ENCODE results near the gene BTBD17. TPM values are rescaled to one million over a fixed set of nuclear protein-coding genes. Genes with fewer than 3 reads are reported as not detected.

The BTBD17 gene, protein sequence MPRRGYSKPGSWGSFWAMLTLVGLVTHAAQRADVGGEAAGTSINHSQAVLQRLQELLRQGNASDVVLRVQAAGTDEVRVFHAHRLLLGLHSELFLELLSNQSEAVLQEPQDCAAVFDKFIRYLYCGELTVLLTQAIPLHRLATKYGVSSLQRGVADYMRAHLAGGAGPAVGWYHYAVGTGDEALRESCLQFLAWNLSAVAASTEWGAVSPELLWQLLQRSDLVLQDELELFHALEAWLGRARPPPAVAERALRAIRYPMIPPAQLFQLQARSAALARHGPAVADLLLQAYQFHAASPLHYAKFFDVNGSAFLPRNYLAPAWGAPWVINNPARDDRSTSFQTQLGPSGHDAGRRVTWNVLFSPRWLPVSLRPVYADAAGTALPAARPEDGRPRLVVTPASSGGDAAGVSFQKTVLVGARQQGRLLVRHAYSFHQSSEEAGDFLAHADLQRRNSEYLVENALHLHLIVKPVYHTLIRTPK
- not detected in 2 replicates for total RNA-seq (2013; cell fraction: nucleolus; rRNA removed)
- not detected in 2 replicates for total RNA-seq (2014; rRNA removed)
- total RNA-seq (2014; rRNA removed; fragmentation: Illumina TruSeq; extraction: Trizol) = not detected in 2 replicates
- total RNA-seq (2021) = not detected in 2 replicates
- polyA plus RNA-seq (2011; ENCODE audit: low read depth) = not detected
- polyA plus RNA-seq (2011; rRNA removed) = not detected in 2 replicates
- polyA plus RNA-seq (2011; cell fraction: cytosol; rRNA removed) = not detected in 2 replicates
- polyA plus RNA-seq (2011; cell fraction: nucleus; rRNA removed) = not detected in 2 replicates
- polyA plus RNA-seq (2012) = not detected in 2 replicates
- not detected in 2 replicates for polyA plus RNA-seq (2014; fragmentation: Illumina TruSeq; extraction: Trizol)
- polyA plus RNA-seq (2014; fragmentation: Nextera tagmentation; extraction: Ambion mirVana) = not detected
- not detected in 2 replicates for polyA plus RNA-seq (2014; rRNA removed)
- polyA plus RNA-seq (2016; fragmentation: Nextera tagmentation; extraction: Ambion mirVana) = not detected
- not detected in 2 replicates for polyA minus RNA-seq (2011; rRNA and poly(A)+ RNA removed)
- polyA minus RNA-seq (2011; cell fraction: cytosol; rRNA and poly(A)+ RNA removed) = not detected in 2 replicates
- not detected in 2 replicates for polyA minus RNA-seq (2011; cell fraction: nucleus; rRNA and poly(A)+ RNA removed)
- Bru-seq, nascent RNA = not detected
- not detected for BruChase-seq, experiment 1, labeled RNA remaining after a 6-hour chase
- BruChase-seq, experiment 2, labeled RNA remaining after a 2-hour chase = not detected
- long read RNA-seq, experiment 1 = 0 reads
- long read RNA-seq, experiment 2 = 0 reads

DNA sequence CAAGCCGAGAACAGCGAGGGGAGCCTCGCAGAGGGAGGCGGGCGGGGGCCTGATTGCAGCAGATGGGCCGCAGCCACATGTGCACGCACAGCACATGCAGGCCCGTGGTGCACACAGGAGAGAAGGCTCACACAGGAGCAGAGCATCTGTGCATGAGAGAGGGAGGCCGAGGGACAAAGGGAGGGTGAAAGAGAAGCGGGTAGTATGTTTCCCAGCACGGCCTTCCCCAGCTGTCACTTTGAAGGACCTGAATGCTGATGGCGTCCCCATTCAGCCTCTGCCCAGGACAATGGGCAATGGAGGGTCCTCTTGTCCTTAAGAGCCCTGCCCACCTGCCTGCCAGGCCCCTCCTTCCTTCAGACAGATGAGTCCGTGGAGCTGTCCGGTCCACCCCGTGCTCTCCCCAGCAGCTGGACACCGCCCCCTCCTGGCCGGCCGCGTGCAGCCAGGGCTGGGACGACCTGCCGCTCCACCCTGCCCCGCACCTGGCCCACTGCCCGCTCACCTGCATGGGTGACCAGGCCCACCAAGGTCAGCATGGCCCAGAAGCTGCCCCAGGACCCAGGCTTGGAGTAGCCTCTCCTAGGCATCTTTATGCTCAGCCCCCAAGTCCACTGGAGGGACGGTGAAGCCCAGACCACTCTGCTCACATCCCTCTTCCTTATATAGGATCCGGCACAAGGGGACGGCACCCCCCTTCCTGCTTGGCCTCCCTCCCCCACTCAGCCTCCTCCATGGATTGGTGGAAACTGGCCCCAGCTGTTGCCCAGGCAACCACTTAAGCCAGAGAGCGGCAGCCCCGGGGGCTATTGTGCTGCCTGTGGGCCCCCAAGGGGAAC lies at the start of gene BTBD17:
Gene BTBD17, minus strand, starts transcription at position 639 of the 839 bp plus-strand sequence. Its CDS starts 49 bp downstream, at position 590.
- H3K4me3 ChIP-seq = no peak within 1 kb of the TSS
- H3K4me2 ChIP-seq (ENCODE audit: control insufficient read depth, insufficient read depth) = no peak within 1 kb of the TSS
- H2AFZ ChIP-seq (ENCODE audit: control insufficient read depth, low read depth, low read length) = no peak within 1 kb of the TSS
- no peaks in the 10 kb centered on the region for H3K79me2 ChIP-seq (ENCODE audit: control insufficient read depth, insufficient read depth, low read length)
- intact Hi-C loops (cut with micrococcal nuclease; ENCODE audit: unreplicated experiment) (loop anchor here (2.0 kb wide), 1 partner anchor 151 kb away; no protein-coding TSS in a partner anchor), in situ Hi-C loops (cut with MboI) (no loop called here)
- no peak within 1 kb of the TSS for H3K27ac ChIP-seq (ENCODE audit: control insufficient read depth, insufficient read depth)
- BruUV-seq (replicated peaks) = no TSS peak
- WGBS (ENCODE audit: insufficient coverage, insufficient replicate concordance, low lambda C conversion rate, missing lambda C conversion rate) = 41% methylated on average over 28 of the region's 28 CpGs
- ChIA-PET CTCF (interaction anchor here (0.6 to 1.6 kb wide), 13 partner anchors 25 to 170 kb away, joined by 3 to 6 read pairs (median 3); partner anchors contain the start of genes CD300LB and RPL38), RAD21 (ENCODE audit: unreplicated experiment) (interaction anchor here (1.0 to 1.9 kb wide), 4 partner anchors 61 to 162 kb away, joined by 3 to 6 read pairs (median 3); partner anchors contain the start of gene TTYH2), SMC1A (ENCODE audit: uncharacterized antibody, unreplicated experiment) (interaction anchor here (0.9 kb wide), 1 partner anchor 77 kb away, joined by 4 read pairs; no protein-coding TSS in a partner anchor), POLR2A (no interaction called here)
- DNase-seq (ENCODE audit: low read depth, low spot score) (no peak), ATAC-seq (peak; percentile 92), FAIRE-seq (no peak)
- H3K9ac ChIP-seq (ENCODE audit: control insufficient read depth, insufficient read depth, low read length) = no peak within 1 kb of the TSS
- H4K20me1 ChIP-seq (ENCODE audit: control insufficient read depth, insufficient read depth) = no peaks in the 10 kb centered on the region; the same call in 1 of the 2 replicates
- peaks cover 2 to 3% of the 10 kb centered on the region in 2 experiments; a peak in 3 of 4 replicates for H3K27me3 ChIP-seq (replicated peaks in 1 of 2; ENCODE audit: control insufficient read depth in 2 of 2, insufficient read depth in 2 of 2, low read length in 1 of 2)
- H3K9me3 ChIP-seq (replicated peaks; ENCODE audit: control insufficient read depth, insufficient read depth, low read length) = no peaks in the 10 kb centered on the region
- no peaks in the 10 kb centered on the region for H3K36me3 ChIP-seq (ENCODE audit: control insufficient read depth in 2 of 2, insufficient read depth in 2 of 2, low read length in 1 of 2)
- no peaks in the 10 kb centered on the region for H3K4me1 ChIP-seq (ENCODE audit: control insufficient read depth, insufficient read depth, low read length)
- TF ChIP-seq RAD21 (IDR thresholded peaks at IDR 0.05; ENCODE audit: insufficient read depth, low read depth, low read length) = peak; percentile 45; the same call in 1 of the 2 replicates
- TF ChIP-seq SMC3 (IDR thresholded peaks at IDR 0.05; ENCODE audit: borderline replicate concordance, low read length) = peak; percentile 23; the same call in 1 of the 2 replicates
- TF ChIP-seq NR2C2 (IDR thresholded peaks at IDR 0.05; ENCODE audit: borderline replicate concordance, control insufficient read depth, insufficient read length, low read depth) = no peak
- TF ChIP-seq CTCF (IDR thresholded peaks at IDR 0.05 in 2 of 3, conservative IDR thresholded peaks at IDR 0.05 in 1 of 3; ENCODE audit: control insufficient read depth in 2 of 3, extremely low read depth in 1 of 3, insufficient read depth in 1 of 3, low read depth in 3 of 3, low read length in 3 of 3) = peak; percentile 45 to 62 (median 54)

All from GM12878 (cell line).